HT-29 (cell line): ENCODE results near the gene UBE2K. TPM values are rescaled to one million over a fixed set of nuclear protein-coding genes. Genes with fewer than 3 reads are reported as not detected.
"Not testable (repeated sequence)": the region's sequence is repeated elsewhere in the genome, so short reads cannot be mapped to it uniquely, and the experiment has no call there.

Source experiments
- DNase-seq: peaks from one replicate; pipeline ENCODE4 v3.0.0-alpha.2; 2015; ENCODE audit warnings: low spot score
- total RNA-seq: library from RNA; depleted of rRNA; stranded (reverse); fragments of >200 nt; shearing (Covaris generic); gene quantifications from 2 replicates; pipeline ENCODE4 v1.2.3, GENCODE V29; 2014

The UBE2K gene
- total RNA-seq, 1 experiment from 2014 or later = 48.8 TPM

DNA sequence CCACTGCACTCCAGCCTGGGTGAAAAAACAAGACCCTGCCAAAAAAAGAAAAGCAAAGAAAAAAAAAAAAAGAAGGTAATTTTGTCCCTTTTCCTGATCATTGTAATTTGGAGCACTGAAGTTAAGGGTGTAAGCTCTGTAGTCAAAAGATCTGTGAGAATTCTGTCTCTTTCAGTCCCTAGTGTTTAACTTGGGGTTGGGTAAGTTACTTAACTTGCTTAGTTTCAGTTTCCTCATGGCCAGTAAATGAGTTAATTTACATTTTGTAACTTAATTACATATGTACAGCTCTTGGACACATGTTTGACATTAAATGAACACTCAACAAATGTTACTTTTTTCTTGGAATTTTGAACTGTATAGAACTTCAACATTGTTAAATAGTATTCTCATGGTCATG is 10.9 kb upstream of the UBE2K start:
- no peak for DNase-seq

DNA sequence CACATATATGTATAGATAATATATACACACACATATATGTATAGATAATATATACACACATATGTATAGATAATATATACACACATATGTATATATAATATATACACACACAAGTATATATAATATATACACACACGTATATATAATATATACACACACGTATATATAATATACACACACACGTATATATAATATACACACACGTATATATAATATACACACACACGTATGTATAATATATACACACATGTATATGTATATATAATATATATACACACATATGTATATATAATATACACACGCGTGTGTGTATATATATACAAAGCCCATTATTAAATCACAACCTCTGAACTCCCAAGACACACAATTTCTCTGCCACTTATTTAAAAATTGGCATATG is 8.0 kb upstream of the UBE2K start:
- no peak for DNase-seq

DNA sequence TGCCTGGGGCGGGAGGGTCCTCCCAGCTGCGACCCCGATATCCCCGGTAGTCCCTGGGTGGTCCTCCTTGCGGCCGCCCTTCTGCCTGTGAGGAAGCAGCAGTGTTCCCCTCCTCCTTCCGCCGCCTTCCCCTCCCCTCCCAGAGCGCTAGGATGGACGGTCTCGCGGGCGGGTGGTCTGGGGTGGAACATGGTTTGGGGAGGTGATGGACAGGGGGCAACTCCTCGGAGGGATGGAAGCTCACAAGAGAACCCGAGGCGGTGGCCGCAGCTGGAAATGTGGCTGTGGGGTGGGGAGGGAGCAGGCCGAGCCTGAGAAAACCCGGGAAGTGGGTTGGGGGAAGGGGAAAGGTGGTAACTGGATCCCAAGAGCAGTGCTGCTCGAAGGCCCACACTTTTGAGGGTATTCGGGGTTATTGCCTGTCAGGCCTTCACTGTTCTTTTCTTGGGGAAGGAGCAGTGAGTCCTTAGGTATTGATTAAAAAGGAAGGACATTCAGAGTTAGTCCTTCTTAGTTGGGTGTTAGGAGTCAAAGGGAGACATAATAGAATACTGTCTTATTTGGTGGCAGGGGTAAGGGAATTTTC is 581 bp downstream of the UBE2K start:
- DNase-seq = peak; percentile 61

DNA sequence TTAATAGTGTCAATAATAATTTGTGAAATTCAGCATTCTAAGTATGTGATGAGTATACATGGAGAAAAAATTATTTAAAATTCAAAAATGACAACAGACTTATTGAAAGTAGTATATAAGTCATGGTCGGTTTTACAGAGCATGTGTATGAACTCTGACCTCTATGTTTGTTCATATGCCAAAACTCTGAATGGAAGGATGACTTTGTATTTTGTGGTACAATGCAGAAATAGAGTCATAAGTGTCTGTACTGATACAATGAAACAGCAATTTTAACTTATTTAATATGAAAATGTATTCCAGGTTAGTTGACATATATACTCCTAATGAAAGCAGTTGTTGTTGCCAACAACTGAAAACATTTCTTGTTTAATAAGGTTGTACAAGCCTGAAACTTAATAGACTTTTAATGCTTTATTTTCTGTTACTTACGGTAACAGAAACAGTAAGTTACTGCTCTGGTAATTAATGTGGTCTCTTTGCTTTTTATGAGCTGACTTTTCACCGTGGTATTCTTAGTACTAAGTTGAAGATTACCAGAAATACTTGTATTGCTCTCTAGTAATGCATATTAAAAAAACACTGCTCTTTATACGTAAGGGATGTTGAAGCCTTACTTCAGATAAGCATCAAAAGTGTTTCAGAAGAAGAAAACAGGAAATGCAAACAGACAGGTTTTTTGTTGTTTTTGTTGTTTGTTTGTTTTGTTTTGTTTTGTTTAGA is 1.9 kb downstream of the UBE2K start:
- peak; percentile 39 for DNase-seq

DNA sequence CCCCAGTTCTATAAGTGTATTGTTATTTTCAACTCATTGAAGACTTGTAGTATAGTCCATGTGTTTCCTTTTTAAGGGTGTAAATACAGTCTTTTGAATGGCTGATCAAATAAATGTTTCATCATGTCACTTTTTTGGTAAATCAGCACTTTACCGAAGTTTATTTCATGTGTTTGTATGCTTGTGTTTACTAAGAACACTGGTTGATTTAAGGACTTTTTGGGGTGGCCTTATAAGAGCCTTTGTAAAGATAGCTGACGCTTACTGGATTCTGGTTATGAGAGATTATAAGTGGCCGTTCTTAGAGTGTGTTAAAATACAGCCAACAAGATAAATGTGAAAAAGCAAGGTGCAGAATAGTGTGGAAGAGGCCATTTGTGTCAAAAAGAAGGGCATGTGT is 2.6 kb downstream of the UBE2K start:
- DNase-seq = no peak

DNA sequence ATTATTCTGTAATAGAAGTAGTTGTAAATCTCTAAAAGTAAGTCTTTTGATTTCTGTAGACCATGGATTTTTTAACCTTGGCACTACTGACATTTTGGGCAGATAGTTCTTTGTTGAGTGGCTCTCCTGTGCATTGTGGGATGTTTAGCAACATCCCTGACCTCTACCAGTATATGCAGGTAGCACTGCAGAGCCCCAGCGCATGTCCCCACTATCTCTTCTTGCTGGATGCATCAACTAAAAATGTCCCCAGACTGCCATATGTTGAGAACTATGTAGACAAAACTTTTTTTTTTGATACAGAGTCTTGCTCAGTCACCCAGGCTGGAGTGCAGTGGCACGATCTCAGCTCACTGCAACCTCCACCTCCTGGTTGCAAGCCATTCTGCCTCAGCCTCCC is 4.8 kb downstream of the UBE2K start:
- DNase-seq = no peak

DNA sequence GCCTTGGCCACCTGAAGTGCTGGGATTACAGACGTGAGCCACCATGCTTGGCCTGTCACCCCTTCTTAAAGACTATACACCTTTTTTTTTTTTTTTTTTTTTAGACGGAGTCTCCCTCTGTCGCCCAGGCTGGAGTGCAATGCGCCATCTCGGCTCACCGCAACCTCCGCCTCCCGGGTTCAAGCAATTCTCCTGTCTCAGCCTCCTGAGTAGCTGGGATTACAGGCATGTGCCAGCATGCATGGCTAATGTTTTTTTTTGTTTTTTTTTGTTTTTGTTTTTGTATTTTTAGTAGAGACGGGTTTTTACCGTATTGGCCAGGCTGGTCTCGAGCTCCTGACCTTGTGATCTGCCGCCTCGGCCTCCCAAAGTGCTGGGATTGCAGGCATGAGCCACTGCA is 6.9 kb downstream of the UBE2K start:
- DNase-seq = not testable (repeated sequence)

DNA sequence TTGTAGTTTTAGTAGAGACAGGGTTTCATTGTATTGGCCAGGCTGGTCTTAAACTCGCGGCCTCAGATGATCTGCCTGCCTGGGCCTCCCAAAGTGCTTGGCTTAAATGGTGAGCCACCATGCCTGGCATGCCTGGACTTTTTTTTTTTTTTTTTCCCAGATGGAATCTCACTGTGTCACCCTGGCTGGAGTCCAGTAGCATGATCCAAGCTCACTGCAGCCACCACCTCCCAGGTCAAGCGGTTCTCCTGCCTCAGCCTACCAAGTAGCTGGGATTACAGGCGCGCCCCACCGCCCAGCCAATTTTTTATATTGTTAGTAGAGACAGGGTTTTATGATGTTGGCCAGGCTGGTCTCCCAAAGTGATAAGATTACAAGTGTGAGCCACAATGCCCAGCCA is 8.4 kb downstream of the UBE2K start:
- no peak for DNase-seq

DNA sequence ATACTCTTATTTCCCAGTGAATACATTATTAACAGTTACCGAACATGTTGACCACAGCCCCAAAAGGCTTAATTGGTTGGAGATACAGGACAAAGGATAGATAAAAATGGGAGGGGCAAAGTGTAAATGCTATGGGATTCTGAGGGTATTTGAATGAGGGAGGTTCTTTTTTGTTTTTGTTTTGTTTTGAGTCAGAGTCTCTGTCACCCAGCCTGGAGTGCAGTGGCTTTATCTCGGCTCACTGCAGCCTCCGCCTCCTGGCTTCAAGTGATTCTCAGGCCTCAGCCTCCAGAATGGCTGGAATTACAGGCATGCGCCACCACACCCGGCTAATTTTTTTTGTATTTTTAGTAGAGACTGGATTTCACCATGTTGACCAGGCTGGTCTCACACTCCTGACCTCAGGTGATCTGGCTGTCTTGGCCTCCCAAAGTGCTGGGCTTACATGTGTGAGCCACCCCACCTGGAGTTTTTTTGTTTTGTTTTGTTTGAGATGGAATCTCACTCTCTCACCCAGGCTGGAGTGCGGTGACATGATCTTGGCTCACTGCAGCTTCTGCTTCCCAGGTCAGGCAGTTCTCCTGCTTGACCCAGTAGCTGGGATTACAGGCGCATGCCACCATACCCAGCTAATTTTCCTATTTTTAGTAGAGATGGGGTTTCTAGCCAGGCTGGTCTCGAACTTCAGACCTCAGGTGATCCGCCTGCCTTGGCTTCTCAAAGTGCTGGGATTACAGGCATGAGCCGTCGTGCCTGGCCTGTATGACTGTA is 9.0 kb downstream of the UBE2K start:
- DNase-seq = no peak

DNA sequence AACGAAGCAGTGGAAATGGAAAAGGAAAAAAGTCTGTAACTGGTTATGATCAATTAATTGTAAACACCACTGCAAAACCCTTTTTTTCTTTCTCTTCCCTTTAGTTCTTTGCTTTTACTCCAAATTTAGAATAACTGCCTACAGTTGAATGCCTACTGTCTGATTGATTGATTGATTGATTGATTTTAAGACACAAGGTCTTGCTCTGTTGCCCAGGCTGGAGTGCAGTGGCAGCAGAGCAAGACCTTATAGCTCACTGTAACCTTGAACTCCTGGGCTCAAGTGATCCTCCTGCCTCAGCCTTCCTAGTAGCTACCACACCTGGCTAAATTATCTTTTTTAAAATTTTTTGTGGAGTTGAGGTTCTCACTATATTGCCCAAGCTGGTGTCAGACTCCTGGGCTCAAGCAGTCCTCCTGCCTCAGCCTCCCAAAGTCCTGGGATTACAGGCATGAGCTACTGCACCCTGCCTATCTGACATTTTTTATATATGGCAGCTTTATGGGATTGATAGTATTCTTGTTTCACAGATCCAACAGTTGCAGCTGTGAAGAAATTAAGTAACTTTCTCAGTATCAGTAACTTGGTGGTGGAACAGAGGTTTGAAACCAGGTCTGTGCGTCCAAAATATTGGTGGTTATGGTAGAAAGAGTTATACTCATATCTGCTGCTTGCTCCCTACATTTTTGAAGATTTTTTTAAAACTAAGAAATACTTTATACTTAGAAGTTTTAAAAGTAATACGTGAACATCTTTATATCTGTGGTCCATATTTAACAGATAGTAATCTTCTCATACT is 12.4 kb downstream of the UBE2K start:
- no peak for DNase-seq

DNA sequence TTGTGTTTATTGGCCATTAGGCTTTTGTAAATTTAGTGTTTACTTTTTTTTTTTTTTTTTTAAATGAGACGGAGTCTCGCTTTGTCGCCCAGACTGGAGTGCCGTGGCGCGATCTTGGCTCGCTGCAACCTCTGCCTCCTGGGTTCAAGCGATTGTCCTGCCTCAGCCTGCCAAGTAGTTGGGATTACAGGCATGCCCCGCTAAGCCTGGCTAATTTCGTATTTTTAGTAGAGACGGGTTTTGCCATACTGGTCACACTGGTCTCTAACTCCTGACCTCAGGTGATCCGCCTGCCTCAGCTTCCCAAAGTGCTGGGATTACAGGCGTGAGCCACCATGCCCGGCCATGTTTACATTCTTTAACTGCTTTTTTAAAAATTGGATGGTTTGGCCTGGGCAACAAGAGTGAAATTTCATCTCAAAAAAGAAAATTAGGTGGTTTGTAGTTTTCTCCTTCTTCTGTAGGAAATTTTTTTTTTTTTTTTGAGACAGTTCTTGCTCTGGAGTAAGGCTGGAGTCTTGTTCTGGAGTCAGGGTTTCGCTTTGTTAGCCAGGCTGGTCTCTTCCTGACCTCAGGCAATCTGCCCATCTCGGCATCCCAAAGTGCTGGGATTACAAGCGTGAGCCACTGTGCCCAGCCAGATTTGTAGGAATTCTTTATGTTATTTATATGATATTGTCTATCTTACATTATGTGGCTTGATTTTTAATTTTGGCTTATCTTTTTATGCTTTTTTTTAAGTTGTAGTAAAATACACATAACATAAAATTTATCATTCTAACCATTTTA is 15.1 kb downstream of the UBE2K start:
- DNase-seq = no peak

DNA sequence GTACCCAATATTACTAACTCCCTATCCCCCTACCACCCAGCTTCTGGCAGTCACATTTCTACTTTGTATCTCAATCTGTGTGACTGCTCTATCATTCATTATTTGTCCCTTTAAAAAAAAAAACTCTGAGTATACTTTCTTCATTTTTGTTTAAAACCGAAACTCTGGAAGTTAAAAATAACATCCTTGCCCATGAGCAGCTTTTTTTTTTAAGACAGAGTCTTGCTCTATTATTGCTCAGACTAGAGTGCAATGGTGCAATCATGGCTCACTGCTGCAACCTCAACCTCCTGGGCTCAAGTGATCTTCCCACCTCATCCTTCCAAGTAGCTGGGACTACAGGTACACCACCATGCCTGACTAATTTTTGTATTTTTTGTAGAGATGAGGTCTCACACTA is 15.8 kb downstream of the UBE2K start:
- DNase-seq = no peak

DNA sequence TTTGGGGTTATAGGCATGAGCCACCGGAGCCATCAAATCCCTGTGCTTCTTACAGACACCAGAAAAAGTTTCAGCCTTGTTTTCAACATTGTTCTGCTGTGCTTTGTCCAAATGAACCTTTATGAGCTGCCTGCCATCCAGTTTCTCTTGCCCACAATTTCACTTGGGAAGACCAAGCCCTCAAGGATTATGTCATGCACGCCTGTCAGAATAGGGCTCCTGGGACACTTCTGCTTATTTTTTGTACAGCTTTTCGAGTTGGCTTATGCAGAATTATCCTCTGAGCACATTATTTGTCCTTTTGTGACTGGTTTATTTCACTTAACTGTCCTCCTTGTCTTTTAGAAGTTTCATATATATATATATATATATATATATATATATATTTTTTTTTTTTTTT is 16.2 kb downstream of the UBE2K start:
- DNase-seq = no peak

DNA sequence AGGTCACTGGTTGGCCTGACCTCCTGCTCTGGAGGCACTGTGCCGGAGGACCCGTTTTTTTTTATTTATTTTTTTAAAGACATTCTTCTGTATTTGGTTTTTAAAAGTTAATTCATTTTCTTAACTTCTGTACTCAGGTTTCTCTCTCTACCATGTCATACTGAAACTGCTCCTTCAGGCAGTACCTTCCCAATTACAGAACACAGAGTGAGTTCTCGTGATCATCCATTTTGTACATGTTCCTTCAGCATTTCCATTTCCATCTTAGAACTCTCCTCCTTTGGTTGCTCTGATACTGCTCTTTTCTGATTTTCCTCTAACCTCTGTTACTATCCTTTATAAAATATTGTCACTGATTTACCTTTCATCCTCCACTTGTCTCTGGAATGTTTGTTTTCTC is 17.9 kb downstream of the UBE2K start:
- DNase-seq = no peak

DNA sequence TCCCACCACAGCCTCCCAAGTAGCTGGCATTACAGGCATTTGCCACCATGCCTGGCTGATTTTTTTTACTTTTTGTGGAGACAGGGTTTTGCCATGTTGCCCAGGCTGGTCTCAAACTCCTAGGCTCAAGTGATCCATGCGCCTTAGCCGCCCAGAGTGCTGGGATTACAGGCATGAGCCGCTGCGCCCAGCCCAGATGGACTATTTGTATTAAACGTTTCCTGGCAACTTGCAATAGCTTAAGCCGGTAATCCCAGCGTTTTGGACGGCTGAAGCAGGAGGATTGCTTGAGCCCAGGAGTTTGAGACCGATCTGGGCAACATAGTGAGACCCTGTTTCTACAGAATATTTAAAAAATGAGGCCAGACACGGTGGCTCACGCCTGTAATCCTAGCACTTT is 18.4 kb downstream of the UBE2K start:
- DNase-seq = no peak

DNA sequence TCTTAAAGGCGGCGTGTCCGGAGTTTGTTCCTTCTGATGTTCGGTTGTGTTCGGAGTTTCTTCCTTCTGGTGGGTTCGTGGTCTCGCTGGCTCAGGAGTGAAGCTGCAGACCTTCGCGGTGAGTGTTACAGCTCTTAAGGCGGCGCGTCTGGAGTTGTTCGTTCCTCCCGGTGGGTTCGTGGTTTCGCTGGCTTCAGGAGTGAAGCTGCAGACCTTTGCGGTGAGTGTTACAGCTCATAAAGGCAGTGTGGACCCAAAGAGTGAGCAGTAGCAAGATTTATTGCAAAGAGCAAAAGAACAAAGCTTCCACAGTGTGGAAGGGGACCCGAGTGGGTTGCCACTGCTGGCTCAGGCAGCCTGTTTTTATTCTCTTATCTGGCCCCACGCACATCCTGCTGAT is 19.8 kb downstream of the UBE2K start:
- DNase-seq = not testable (repeated sequence)

DNA sequence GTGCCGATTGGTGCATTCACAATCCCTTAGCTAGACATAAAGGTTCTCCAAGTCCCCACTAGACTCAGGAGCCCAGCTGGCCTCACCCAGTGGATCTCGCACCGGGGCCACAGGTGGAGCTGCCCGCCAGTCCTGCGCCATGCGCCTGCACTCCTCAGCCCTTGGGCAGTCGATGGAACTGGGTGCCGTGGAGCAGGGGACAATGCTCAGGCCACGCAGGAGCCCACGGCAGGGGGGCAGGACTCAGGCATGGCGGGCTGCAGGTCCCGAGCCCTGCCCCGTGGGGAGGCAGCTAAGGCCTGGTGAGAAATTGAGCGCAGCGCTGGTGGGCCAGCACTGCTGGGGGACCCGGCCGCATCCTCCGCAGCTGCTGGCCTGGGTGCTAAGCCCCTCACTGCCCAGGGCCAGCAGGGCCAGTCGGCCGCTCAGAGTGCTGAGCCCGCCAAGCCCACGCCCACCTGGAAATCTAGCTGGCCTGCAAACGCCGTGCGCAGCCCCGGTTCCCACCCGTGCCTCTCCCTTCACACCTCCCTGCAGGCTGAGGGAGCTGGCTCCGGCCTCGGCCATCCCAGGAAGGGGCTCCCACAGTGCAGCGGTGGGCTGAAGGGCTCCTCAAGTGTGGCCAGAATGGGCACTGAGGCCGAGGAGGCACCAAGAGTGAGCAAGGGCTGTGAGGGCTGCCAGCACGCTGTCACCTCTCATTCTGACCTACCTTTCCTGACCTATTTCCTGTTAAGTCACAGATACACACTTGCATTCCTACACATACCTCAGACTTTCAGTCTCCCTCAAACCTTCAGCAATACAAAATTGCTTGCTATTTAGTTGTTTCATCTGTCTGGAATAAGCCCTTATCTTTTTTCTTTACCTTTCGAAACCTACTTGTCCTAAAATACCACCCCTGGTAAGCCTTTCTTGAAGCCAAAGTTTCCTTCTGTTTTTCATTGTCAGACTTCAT is 20.7 kb downstream of the UBE2K start:
- DNase-seq = no peak

DNA sequence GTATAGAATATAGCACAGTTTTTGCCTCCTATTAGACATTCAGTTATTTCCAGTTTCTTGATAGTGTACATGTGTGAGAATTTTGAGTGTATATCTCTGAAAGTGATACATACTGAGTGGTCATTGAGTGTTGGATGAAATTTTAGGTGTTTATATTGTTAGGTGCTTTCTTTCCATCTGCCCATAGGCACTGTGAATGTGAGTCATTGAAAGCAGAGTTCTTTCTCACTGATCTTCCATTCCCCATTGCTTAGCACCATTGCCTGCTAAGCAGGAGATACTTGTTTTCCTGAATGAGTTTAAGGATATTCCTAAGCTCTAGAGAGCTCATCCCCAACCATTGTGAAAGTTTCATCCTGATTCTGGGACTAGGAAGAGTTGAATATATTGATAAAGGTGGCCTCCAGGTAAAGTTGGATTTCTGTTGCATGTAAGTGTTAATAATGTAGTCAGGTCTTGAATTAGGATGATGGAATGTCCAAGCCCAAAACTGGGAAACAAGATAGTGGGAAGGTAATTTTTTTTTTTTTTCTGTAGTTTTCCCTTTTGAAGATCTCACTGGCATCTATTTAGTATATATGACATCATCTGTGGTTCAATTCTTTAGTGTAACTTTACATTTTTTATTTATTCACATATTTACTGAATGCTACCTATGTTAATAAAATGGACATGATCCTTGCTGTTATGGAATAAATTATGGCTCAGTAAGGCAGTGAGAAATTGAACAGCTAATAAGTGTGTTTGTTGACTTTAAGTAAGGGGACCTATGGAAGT is 22.1 kb downstream of the UBE2K start:
- DNase-seq = no peak

DNA sequence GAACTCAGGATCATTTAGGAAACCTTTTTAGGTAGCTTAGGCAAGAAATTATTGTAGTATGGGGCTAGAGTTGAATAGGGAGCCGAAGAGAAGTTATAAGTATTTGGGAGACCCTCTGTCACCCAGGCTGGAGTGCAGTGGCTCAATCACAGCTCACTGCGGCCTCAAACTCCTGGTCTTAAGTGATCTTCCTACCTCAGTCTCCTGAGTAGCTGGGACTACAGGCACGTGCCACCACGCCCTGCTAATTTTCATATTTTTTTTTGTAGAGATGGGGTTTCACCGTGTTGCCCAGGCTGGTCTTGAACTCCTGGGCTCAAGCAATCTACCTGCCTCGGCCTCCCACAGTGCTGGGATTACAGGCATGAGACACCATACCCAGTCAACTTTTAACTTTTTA is 23.3 kb downstream of the UBE2K start:
- DNase-seq = not testable (repeated sequence)
